ENCODE data around the gene BBX. TPM values are rescaled to one million over a fixed set of nuclear protein-coding genes. Genes with fewer than 3 reads are reported as not detected.

Gene BBX
- polyA plus RNA-seq, 6 donors from 2014 or later, result 124 to 158 (median 139) TPM

- peak; percentile 66 for DNase-seq
- H3K36me3 Mint-ChIP-seq, result peaks cover 0 to 7% of the 10 kb centered on the region in 2 donors
- peak; percentile 50 for ATAC-seq (ENCODE audit: low read depth in 2 of 2)
- H3K4me1 Mint-ChIP-seq, result peaks cover 35 to 36% (median 36%) of the 10 kb centered on the region in 3 donors
- H3K27me3 Mint-ChIP-seq, result no peaks in the 10 kb centered on the region
- peak overlapping the region; percentile 88 to 100 (median 98) for H3K4me3 Mint-ChIP-seq
- no peaks in the 10 kb centered on the region for H3K9me3 Mint-ChIP-seq
- peak overlapping the region in 4 of 6 donors; percentile 88 to 99 (median 97) for H3K27ac Mint-ChIP-seq
Observed at GRCh38 chr3:107523289-107523538, 452 bp downstream of the BBX start.

GRCh38 chr3:107523539-107524325 is 970 bp downstream of the BBX start:
- peaks cover 0 to 7% of the 10 kb centered on the region in 2 donors for H3K36me3 Mint-ChIP-seq

GRCh38 chr3:107524326-107524840 is 1.6 kb downstream of the BBX start:
- Mint-ChIP-seq H3K9me3 (no peaks in the 10 kb centered on the region), H3K4me1 (peaks cover 40 to 46% (median 44%) of the 10 kb centered on the region in 3 donors), H3K4me3 (peak overlapping the region; percentile 88 to 100 (median 98)), H3K27me3 (no peaks in the 10 kb centered on the region), H3K27ac (peak overlapping the region; percentile 88 to 96 (median 95)), H3K36me3 (peaks cover 0 to 7% of the 10 kb centered on the region in 2 donors)
- ATAC-seq (ENCODE audit: low read depth in 2 of 2) (no peak), DNase-seq (peak; percentile 55)

More at GRCh38 chr3:107523539-107524325, 970 bp downstream of the BBX start:
- H3K27ac Mint-ChIP-seq, result peak overlapping the region; percentile 88 to 96 (median 95)
- no peak for DNase-seq
- H3K27me3 Mint-ChIP-seq, result no peaks in the 10 kb centered on the region
- no peak for ATAC-seq (ENCODE audit: low read depth in 2 of 2)
- no peaks in the 10 kb centered on the region for H3K9me3 Mint-ChIP-seq
- peaks cover 37 to 40% (median 40%) of the 10 kb centered on the region in 3 donors for H3K4me1 Mint-ChIP-seq
- peak overlapping the region; percentile 88 to 100 (median 98) for H3K4me3 Mint-ChIP-seq

DNA sequence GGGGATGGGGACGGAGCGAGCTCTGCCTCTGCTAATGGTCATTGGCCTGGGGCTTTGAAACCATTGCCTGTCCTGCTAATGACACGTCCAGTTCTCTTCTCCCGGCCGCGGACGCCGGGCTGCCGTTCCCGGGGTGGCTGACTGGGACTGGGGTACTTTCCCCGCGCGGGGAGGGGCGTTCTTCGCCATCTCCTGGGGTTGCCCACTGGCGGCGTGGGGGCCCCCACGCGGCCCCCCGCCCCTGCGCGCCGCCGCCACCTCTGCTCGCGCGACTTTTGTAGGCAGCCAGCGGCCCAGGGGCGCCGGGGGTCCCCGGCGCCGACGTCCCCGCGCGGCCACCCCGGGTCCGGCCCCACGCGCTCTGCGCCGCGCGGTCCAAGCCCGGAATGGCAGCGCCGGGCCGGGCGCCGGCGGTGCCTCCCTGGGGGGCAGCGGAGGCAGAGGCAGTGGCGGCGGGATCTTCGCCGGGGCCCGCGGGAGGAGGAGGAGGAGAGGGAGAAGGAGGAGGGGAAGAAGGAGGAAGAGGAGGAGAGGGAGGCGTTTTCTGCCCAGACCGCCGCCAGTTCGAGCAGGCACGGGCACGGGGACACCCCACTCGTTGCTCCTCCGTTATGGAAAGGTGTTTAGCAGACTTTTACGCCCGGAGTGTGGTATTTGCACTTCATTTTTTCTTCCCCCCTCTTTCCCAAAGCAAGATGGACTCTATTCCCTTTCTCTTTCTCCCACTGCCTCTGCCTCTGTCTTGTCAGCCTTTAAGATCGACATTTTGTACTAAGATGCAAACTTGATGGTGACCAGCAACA is 2.3 kb downstream of the BBX start:
- no peaks in the 10 kb centered on the region for H3K9me3 Mint-ChIP-seq
- H3K27me3 Mint-ChIP-seq, result no peaks in the 10 kb centered on the region
- H3K36me3 Mint-ChIP-seq, result peaks cover 0 to 7% of the 10 kb centered on the region in 2 donors
- peak overlapping the region; percentile 88 to 100 (median 98) for H3K4me3 Mint-ChIP-seq
- H3K27ac Mint-ChIP-seq, result peak overlapping the region; percentile 84 to 96 (median 94)
- ATAC-seq (ENCODE audit: low read depth in 2 of 2) (peak; percentile 8 to 11), DNase-seq (peak; percentile 46)
- peaks cover 41 to 50% (median 49%) of the 10 kb centered on the region in 3 donors for H3K4me1 Mint-ChIP-seq

DNA sequence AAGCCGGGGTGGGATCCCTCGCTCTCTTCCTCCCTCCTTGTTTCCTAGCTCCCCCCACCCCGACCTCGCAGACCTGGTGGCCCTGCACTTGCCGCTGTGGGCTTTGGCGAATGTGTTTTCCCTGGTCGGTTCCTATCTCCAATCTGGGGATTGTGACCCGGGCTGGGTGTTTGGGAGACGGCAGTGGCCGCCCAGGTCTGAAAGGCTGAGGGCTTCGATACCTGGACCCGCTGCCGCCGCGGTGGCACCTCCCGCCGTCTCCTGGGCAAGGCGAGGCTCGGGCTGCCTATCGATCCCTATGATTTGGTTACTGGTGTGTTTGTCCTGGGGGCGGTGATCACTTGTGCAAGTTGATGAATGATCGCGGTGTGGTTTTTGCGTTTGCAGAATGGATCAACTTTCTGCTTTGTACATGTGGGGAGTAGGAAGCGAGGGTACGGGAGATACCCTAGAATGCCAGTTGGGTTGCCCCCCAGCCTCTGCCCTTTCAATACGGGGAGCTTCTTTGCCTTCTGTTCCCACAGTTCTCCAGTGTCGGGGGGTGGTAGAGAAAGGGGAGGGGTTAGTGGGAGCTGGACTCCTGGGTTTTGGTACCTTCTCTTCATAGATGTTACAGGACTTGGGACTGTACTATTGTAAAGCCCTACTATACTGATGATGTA is 3.0 kb downstream of the BBX start:
- no peaks in the 10 kb centered on the region for H3K9me3 Mint-ChIP-seq
- DNase-seq (peak; percentile 17), ATAC-seq (ENCODE audit: low read depth in 2 of 2) (no peak)
- H3K36me3 Mint-ChIP-seq, result peaks cover 0 to 7% of the 10 kb centered on the region in 2 donors
- peak overlapping the region; percentile 85 to 98 (median 96) for H3K4me3 Mint-ChIP-seq
- no peaks in the 10 kb centered on the region for H3K27me3 Mint-ChIP-seq
- peaks cover 41 to 50% (median 49%) of the 10 kb centered on the region in 3 donors for H3K4me1 Mint-ChIP-seq
- H3K27ac Mint-ChIP-seq, result peak overlapping the region; percentile 84 to 96 (median 92)

DNA sequence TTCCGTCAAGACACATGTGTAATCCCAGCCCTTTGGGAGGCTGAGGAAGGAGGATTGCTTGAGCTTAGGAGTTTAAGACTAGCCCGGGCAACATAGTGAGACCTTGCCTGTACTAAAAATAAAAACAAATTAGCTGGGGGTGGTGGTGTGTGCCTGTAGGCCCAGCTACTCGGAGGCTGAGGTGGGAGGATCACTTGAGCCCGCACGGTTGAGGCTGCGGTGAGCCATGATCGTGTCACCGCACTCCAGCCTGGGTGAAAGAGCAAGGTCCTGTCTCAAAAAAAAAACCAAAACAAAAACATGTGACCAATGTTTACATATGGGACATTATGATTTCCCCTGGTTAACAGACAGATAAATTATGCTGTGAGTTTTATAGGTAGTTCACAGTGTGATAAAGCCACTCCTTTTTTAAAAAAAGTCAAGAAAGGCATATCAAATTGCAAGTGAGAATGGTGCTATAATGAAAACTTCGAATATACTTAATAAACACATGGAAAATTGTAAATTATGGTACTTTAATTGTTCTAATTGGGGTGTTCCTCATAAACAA is 9.2 kb downstream of the BBX start:
- H3K4me3 Mint-ChIP-seq, result no peak overlapping the region
- ATAC-seq (ENCODE audit: low read depth in 2 of 2), result no peak
- no peaks in the 10 kb centered on the region for H3K27me3 Mint-ChIP-seq
- peaks cover 20 to 34% (median 29%) of the 10 kb centered on the region in 3 donors for H3K4me1 Mint-ChIP-seq
- H3K27ac Mint-ChIP-seq, result peak overlapping the region in 3 of 6 donors; percentile 36 to 51 (median 37)
- H3K9me3 Mint-ChIP-seq, result no peaks in the 10 kb centered on the region
- DNase-seq, result no peak
- H3K36me3 Mint-ChIP-seq, result peaks cover 6 to 7% of the 10 kb centered on the region in 2 donors

DNA sequence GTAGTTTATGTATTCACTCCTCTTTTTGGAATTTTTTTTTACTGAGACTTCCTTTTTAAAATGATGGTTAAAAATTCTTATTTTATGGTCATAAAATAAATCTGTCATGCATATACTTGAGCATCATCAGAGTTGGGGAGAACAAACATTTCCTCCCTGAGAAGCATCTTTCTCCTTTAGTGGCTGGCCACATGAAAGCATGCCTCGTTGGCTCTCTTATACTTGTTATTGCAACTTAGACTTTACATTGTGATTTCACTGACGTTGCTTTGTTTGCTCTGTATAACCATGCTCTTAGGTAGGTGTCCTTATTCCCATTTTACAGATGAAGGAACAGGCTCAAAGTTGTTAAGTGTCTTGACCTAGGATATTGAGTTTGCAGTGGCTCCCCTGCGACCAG is 18.1 kb downstream of the BBX start:
- no peak for ATAC-seq (ENCODE audit: low read depth in 2 of 2)
- no peaks in the 10 kb centered on the region for H3K36me3 Mint-ChIP-seq
- no peaks in the 10 kb centered on the region for H3K27me3 Mint-ChIP-seq
- H3K4me1 Mint-ChIP-seq, result peaks cover 21 to 32% (median 23%) of the 10 kb centered on the region in 3 donors
- H3K27ac Mint-ChIP-seq, result no peak overlapping the region
- no peaks in the 10 kb centered on the region for H3K9me3 Mint-ChIP-seq
- no peak for DNase-seq
- H3K4me3 Mint-ChIP-seq, result no peak overlapping the region

GRCh38 chr3:107542665-107543064 is 19.9 kb downstream of the BBX start:
- DNase-seq (no peak), ATAC-seq (ENCODE audit: low read depth in 2 of 2) (no peak)
- no peaks in the 10 kb centered on the region for H3K27me3 Mint-ChIP-seq
- no peak overlapping the region for H3K4me3 Mint-ChIP-seq
- H3K36me3 Mint-ChIP-seq, result peaks cover 2 to 4% of the 10 kb centered on the region in 2 donors
- peak overlapping the region in 1 of 6 donors; percentile 6 for H3K27ac Mint-ChIP-seq
- no peaks in the 10 kb centered on the region for H3K9me3 Mint-ChIP-seq
- peaks cover 18 to 36% (median 29%) of the 10 kb centered on the region in 3 donors for H3K4me1 Mint-ChIP-seq

DNA sequence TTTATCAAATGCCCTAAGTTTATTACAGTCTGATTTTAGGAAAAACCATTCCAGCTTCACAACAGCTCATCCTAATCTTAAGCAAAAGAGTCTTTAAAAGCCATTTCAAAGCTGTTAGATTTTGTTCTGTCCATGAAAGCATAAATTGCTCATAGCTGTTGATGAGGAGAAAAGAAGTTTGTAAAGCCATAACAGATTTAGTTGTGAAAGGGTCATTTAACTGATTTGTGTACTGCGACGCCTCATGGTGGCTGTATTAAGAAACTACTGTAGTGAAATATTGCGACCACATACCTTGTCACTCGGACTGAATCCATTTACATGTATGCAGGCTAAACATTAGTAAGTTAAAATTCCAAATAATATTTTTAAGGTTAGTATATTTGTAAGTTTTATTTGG is 20.9 kb downstream of the BBX start:
- DNase-seq (no peak), ATAC-seq (ENCODE audit: low read depth in 2 of 2) (no peak)
- Mint-ChIP-seq H3K36me3 (peaks cover 12 to 14% of the 10 kb centered on the region in 2 donors), H3K9me3 (peaks cover 0 to 5% (median 2%) of the 10 kb centered on the region in 7 donors), H3K4me3 (no peak overlapping the region), H3K4me1 (peaks cover 14 to 45% (median 31%) of the 10 kb centered on the region in 3 donors), H3K27ac (no peak overlapping the region), H3K27me3 (no peaks in the 10 kb centered on the region)

DNA sequence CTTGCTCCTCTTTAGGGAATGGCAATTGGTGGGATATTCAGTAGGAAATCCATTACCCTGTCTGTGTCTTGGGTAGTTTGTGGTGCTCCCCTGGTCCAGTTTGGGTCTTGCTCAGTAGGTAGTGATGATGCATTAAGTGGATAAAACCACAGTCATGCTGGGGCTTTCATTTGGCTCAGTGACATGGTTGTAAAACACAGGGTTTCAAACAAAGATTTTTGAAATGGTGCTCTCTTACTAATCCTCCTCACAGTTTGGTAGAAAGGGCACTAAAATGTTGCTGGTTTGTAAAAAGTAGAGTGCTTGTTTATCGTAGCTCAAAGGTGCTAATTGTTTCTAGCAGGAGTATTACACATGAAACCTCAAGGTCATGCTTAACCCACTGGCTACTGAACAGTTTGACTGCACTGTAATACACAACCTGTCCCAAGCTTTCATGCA is 22.9 kb downstream of the BBX start:
- H3K4me3 Mint-ChIP-seq, result no peak overlapping the region
- peaks cover 22 to 54% (median 31%) of the 10 kb centered on the region in 3 donors for H3K4me1 Mint-ChIP-seq
- no peaks in the 10 kb centered on the region for H3K27me3 Mint-ChIP-seq
- H3K9me3 Mint-ChIP-seq, result peaks cover 0 to 5% (median 2%) of the 10 kb centered on the region in 7 donors
- ATAC-seq (ENCODE audit: low read depth in 2 of 2) (no peak), DNase-seq (no peak)
- peak overlapping the region in 1 of 6 donors; percentile 35 for H3K27ac Mint-ChIP-seq
- peaks cover 14 to 20% of the 10 kb centered on the region in 2 donors for H3K36me3 Mint-ChIP-seq

- Mint-ChIP-seq H3K4me1 (peaks cover 16 to 49% (median 24%) of the 10 kb centered on the region in 3 donors), H3K27ac (no peak overlapping the region), H3K36me3 (peaks cover 14 to 20% of the 10 kb centered on the region in 2 donors), H3K9me3 (peaks cover 0 to 5% (median 2%) of the 10 kb centered on the region in 7 donors), H3K4me3 (no peak overlapping the region), H3K27me3 (no peaks in the 10 kb centered on the region)
- DNase-seq (no peak), ATAC-seq (ENCODE audit: low read depth in 2 of 2) (no peak)
Observed at GRCh38 chr3:107548601-107549000, 25.8 kb downstream of the BBX start.

- ATAC-seq (ENCODE audit: low read depth in 2 of 2), result no peak
- Mint-ChIP-seq H3K4me3 (no peak overlapping the region), H3K4me1 (peaks cover 30 to 54% (median 31%) of the 10 kb centered on the region in 3 donors), H3K9me3 (no peaks in the 10 kb centered on the region), H3K27ac (no peak overlapping the region), H3K27me3 (no peaks in the 10 kb centered on the region), H3K36me3 (peaks cover 0 to 5% of the 10 kb centered on the region in 2 donors)
- DNase-seq, result no peak
Observed at GRCh38 chr3:107555359-107555758, 32.6 kb downstream of the BBX start.

DNA sequence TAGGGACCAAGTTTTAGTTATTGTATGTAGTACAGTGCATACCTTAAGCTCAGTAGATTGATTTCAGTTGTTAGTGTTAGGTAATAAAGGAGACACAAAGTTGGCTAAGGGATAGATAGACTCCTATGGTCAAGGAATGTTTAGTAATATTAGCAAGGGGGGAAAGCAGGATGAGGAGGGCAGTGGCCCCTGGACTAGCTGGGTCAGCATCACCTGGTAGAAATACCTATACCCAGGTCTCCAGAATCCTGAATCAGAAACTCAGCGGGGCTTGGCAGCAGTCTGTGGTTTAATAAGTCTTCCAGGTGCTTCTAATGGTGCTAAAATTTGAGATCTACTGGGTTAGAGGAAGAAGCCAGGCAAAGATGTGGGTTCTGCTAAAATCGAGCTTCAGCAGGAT is 35.0 kb downstream of the BBX start:
- peaks cover 37 to 64% (median 38%) of the 10 kb centered on the region in 3 donors for H3K4me1 Mint-ChIP-seq
- H3K9me3 Mint-ChIP-seq, result no peaks in the 10 kb centered on the region
- no peak for DNase-seq
- peak overlapping the region in 3 of 6 donors; percentile 16 to 32 (median 22) for H3K27ac Mint-ChIP-seq
- no peak overlapping the region for H3K4me3 Mint-ChIP-seq
- no peaks in the 10 kb centered on the region for H3K27me3 Mint-ChIP-seq
- peaks cover 0 to 4% of the 10 kb centered on the region in 2 donors for H3K36me3 Mint-ChIP-seq
- ATAC-seq (ENCODE audit: low read depth in 2 of 2), result no peak

Data from naive B cell (primary cell).